ENCODE measurements around the gene MAPKAPK2. TPM values are rescaled to one million over a fixed set of nuclear protein-coding genes. Genes with fewer than 3 reads are reported as not detected.

The MAPKAPK2 gene
- 38.3 and 52.4 TPM in 2 replicates for total RNA-seq

DNA sequence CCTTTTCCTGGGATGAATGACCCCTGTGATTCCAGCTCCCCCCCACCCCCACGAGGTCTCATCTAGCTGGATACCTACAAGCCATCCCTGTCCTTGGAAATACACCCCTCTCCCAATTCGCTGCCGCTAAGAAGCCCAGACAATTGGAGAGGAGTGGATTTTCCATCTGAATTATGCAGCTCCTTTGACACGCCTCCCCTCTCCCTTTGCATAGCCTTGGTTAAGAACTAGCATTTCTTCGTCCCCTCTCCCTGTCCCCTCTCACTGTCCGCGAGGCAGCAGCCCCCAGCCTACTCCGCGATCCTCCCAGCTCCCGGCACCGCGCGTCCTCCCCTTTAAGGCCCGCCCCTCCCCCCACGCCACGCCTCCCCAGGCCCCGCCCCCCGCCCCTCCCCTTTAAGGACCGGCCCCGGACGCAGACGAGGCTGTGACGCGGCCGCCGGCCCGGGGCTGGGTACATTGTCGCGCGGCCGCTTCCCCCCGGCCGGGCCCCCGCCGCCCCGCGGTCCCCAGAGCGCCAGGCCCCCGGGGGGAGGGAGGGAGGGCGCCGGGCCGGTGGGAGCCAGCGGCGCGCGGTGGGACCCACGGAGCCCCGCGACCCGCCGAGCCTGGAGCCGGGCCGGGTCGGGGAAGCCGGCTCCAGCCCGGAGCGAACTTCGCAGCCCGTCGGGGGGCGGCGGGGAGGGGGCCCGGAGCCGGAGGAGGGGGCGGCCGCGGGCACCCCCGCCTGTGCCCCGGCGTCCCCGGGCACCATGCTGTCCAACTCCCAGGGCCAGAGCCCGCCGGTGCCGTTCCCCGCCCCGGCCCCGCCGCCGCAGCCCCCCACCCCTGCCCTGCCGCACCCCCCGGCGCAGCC, at the start of gene MAPKAPK2:
Gene MAPKAPK2, plus strand, starts transcription at position 428 of the 856 bp plus-strand sequence. Its CDS starts 325 bp downstream, at position 753.

DNA sequence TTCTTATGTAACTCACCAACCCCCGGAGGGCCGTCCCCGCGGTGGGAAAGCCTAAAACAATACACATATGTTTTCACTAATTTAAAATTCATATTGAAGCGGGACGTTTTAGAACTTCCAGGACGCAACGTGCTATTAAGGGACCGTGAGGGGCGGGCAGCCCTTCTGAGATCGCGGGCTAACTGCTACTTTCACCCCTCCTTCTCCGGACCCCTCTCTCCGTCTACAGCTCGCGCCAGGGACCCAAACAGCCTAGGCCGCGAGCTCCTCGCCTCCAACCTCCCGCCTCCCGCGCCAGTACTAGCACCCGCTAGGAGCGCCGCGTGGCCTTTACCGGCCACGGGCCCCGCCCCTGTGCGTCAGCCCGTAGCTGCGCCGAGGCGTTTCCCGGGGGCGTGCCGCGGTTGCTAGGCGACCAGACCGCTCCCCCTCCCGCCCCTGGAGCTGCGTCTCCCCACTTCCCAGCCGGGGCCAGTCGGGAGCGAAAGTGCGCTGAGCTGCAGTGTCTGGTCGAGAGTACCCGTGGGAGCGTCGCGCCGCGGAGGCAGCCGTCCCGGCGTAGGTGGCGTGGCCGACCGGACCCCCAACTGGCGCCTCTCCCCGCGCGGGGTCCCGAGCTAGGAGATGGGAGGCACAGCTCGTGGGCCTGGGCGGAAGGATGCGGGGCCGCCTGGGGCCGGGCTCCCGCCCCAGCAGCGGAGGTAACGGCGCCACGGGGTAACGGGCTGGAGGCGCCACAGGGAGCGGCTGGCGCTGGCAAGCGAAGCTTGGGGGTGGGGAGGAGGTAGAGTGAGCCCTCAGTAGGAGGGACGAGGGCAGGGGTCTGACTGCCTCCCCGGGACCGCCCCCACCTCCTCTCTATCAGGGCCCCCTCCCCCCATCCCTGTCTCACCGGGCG, 49.4 kb upstream of the MAPKAPK2 start, which contains the start of gene DYRK3:
Gene DYRK3, plus strand, starts transcription at position 457 of the 898 bp plus-strand sequence. Its CDS starts 168 bp downstream, at position 625.

GRCh38 chr1:206770531-206771337, 86.0 kb downstream of the MAPKAPK2 start, which contains the start of gene IL19:
TSS of gene IL19 (plus strand) at chr1:206770773. CDS start at chr1:206836663, 65,890 bp downstream.

DNA sequence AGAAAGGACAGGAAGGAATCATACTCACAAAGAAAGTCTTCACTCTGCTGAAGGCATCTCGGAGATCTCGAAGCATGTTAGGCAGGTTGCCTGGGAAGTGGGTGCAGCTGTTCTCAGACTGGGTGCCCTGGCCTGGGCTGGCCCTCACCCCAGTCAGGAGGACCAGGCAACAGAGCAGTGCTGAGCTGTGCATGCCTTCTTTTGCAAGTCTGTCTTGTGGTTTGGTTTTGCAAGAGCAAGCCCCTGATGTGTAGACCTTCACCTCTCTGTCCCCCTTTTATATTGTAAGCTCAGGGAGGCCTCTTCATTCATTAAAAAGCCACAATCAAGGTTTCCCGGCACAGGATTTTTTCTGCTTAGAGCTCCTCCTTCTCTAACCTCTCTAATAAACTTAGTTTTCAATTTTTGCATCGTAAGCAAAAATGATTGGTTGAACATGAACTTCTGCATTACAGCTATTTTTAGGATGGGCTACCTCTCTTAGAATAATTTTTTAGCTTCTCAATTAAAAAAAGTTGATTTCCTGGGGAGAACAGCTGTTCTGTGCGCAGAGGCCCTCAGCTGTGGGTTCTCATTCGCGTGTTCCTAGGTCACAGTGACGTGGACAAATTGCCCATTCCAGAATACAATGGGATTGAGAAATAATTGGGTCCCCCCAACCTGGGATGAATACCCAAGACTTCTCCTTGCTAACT, 87.7 kb downstream of the MAPKAPK2 start, which contains the start of gene IL10:
Gene IL10, minus strand, starts transcription at position 252 of the 695 bp plus-strand sequence. Its CDS starts 59 bp downstream, at position 193.

Other genes starting within 250 kb of the MAPKAPK2 start
- gene IKBKE, start 214.4 kb upstream of the MAPKAPK2 start, total RNA-seq = 15.9 and 19.3 TPM in 2 replicates
- gene RASSF5, start 177.4 kb upstream of the MAPKAPK2 start, total RNA-seq = 2.8 and 7.4 TPM in 2 replicates
- 54.1 and 62.4 TPM in 2 replicates for gene EIF2D, start 72.4 kb upstream of the MAPKAPK2 start, total RNA-seq
- 31.7 and 37.2 TPM in 2 replicates for gene DYRK3, start 49.4 kb upstream of the MAPKAPK2 start, total RNA-seq
- gene IL19, start 85.9 kb downstream of the MAPKAPK2 start, total RNA-seq = not detected in 2 replicates
- not detected in 2 replicates for gene IL10, start 87.6 kb downstream of the MAPKAPK2 start, total RNA-seq
- gene IL20, start 180.7 kb downstream of the MAPKAPK2 start, total RNA-seq = not detected in 2 replicates
- gene IL24, start 212.5 kb downstream of the MAPKAPK2 start, total RNA-seq = under 0.01 TPM in 1 of 2 replicates, not detected in the other
- 0.29 TPM in 1 of 2 replicates, not detected in the other for gene FCMR, start 237.0 kb downstream of the MAPKAPK2 start, total RNA-seq

Data from smooth muscle cell of trachea (primary cell).